ENCODE measurements around the gene RASGEF1C. TPM values are rescaled to one million over a fixed set of nuclear protein-coding genes. Genes with fewer than 3 reads are reported as not detected.

Gene RASGEF1C
- total and polyA plus RNA-seq, 4 donors: 0.09 to 0.10 TPM; not detected in 2

- TF ChIP-seq NR2F2 (IDR thresholded peaks at IDR 0.05) (no peak), GABPA (IDR thresholded peaks at IDR 0.05 in 1 of 2, conservative IDR thresholded peaks at IDR 0.05 in 1 of 2) (no peak), FOXA1 (IDR thresholded peaks at IDR 0.05) (no peak)
- H3K4me1 ChIP-seq (ENCODE audit: control insufficient read depth in 4 of 4, insufficient read depth in 4 of 4, low read length in 3 of 4): no peaks in the 10 kb centered on the region
- H3K9me3 ChIP-seq (ENCODE audit: control insufficient read depth in 4 of 4, low read length in 3 of 4): no peaks in the 10 kb centered on the region
- no peak overlapping the region for H3K9ac ChIP-seq (ENCODE audit: low read depth in 1 of 2, low read length in 2 of 2)
- no peaks in the 10 kb centered on the region for H3K36me3 ChIP-seq (ENCODE audit: control insufficient read depth in 4 of 4, insufficient read depth in 3 of 4, low read depth in 1 of 4, low read length in 3 of 4)
- H3K4me3 ChIP-seq (ENCODE audit: low read depth in 1 of 3, low read length in 3 of 3): no peak overlapping the region
- no peak for DNase-seq (ENCODE audit: low spot score)
- H3K27me3 ChIP-seq (ENCODE audit: control insufficient read depth in 4 of 4, insufficient read depth in 4 of 4, low read length in 3 of 4): no peaks in the 10 kb centered on the region
- H3K27ac ChIP-seq (ENCODE audit: low read depth in 1 of 2, low read length in 2 of 2): no peak overlapping the region
- 87% methylated on average over 18 of the region's 18 CpGs for WGBS
Measured at GRCh38 chr5:180099733-180100611, 109.0 kb downstream of the RASGEF1C start.

GRCh38 chr5:180098991-180099732, 109.8 kb downstream of the RASGEF1C start:
- TF ChIP-seq RAD21 (IDR thresholded peaks at IDR 0.05) (no peak), SP1 (IDR thresholded peaks at IDR 0.05) (no peak), HNF4A (conservative IDR thresholded peaks at IDR 0.05) (no peak), FOXA2 (IDR thresholded peaks at IDR 0.05) (no peak), RXRA (IDR thresholded peaks at IDR 0.05) (no peak), CTCF (IDR thresholded peaks at IDR 0.05; ENCODE audit: low read depth, low read length, missing input control) (no peak)
- Histone ChIP-seq H3K4me3 (ENCODE audit: low read depth in 1 of 3, low read length in 3 of 3) (no peak overlapping the region), H3K36me3 (ENCODE audit: control insufficient read depth in 4 of 4, insufficient read depth in 3 of 4, low read depth in 1 of 4, low read length in 3 of 4) (no peaks in the 10 kb centered on the region), H3K9ac (ENCODE audit: low read depth in 1 of 2, low read length in 2 of 2) (no peak overlapping the region), H3K27me3 (ENCODE audit: control insufficient read depth in 4 of 4, insufficient read depth in 4 of 4, low read length in 3 of 4) (no peaks in the 10 kb centered on the region), H3K27ac (ENCODE audit: low read depth in 1 of 2, low read length in 2 of 2) (no peak overlapping the region), H3K9me3 (ENCODE audit: control insufficient read depth in 4 of 4, low read length in 3 of 4) (no peaks in the 10 kb centered on the region), H3K4me1 (ENCODE audit: control insufficient read depth in 4 of 4, insufficient read depth in 4 of 4, low read length in 3 of 4) (no peaks in the 10 kb centered on the region)
- DNase-seq (ENCODE audit: low spot score): no peak
- WGBS: 93% methylated on average over 18 of the region's 18 CpGs

- H3K9me3 ChIP-seq (ENCODE audit: control insufficient read depth in 4 of 4, low read length in 3 of 4): no peaks in the 10 kb centered on the region
- no peaks in the 10 kb centered on the region for H3K27me3 ChIP-seq (ENCODE audit: control insufficient read depth in 4 of 4, insufficient read depth in 4 of 4, low read length in 3 of 4)
- H3K9ac ChIP-seq (ENCODE audit: low read depth in 1 of 2, low read length in 2 of 2): no peak overlapping the region
- no peaks in the 10 kb centered on the region for H3K36me3 ChIP-seq (ENCODE audit: control insufficient read depth in 4 of 4, insufficient read depth in 3 of 4, low read depth in 1 of 4, low read length in 3 of 4)
- no peak overlapping the region for H3K4me3 ChIP-seq (ENCODE audit: low read depth in 1 of 3, low read length in 3 of 3)
- TF ChIP-seq ZBTB33 (IDR thresholded peaks at IDR 0.05) (no peak), YY1 (IDR thresholded peaks at IDR 0.05) (no peak), FOXA1 (IDR thresholded peaks at IDR 0.05) (no peak), MAX (IDR thresholded peaks at IDR 0.05) (no peak), SP1 (IDR thresholded peaks at IDR 0.05) (no peak), HNF4A (conservative IDR thresholded peaks at IDR 0.05) (no peak), NR2F2 (IDR thresholded peaks at IDR 0.05) (no peak), JUND (IDR thresholded peaks at IDR 0.05) (no peak), TAF1 (conservative IDR thresholded peaks at IDR 0.05) (no peak), GABPA (IDR thresholded peaks at IDR 0.05 in 1 of 2, conservative IDR thresholded peaks at IDR 0.05 in 1 of 2) (no peak), HNF4G (IDR thresholded peaks at IDR 0.05) (no peak), RAD21 (IDR thresholded peaks at IDR 0.05) (no peak)
- no peaks in the 10 kb centered on the region for H3K4me1 ChIP-seq (ENCODE audit: control insufficient read depth in 4 of 4, insufficient read depth in 4 of 4, low read length in 3 of 4)
- WGBS: 93% methylated on average over 8 of the region's 8 CpGs
- H3K27ac ChIP-seq (ENCODE audit: low read depth in 1 of 2, low read length in 2 of 2): no peak overlapping the region
- no peak for DNase-seq (ENCODE audit: low spot score)
Measured at GRCh38 chr5:180098526-180098925, 110.5 kb downstream of the RASGEF1C start.

Data from liver (tissue), 9 donors.